Tracheal epithelial cell (primary cell): ENCODE data around the gene ZIC4. TPM values are rescaled to one million over a fixed set of nuclear protein-coding genes. Genes with fewer than 3 reads are reported as not detected.

Source experiments
- total RNA-seq: library from RNA; depleted of rRNA; stranded (reverse); fragments of >200 nt; gene quantifications from 2 replicates; pipeline ENCODE4 v1.2.1, GENCODE V29; 2014

Gene ZIC4
- total RNA-seq, result not detected in 2 replicates

GRCh38 chr3:147406028-147406931 is at the start of gene ZIC4:
TSS of gene ZIC4 (minus strand) at chr3:147406543. CDS start at chr3:147402797, 3,746 bp downstream.

GRCh38 chr3:147409143-147410115 is 3.1 kb upstream of the ZIC4 start, which contains the start of gene ZIC1:
TSS of gene ZIC1 (plus strand) at chr3:147409365. CDS start at chr3:147410113, 748 bp downstream.

Other genes with a start within 250 kb of the ZIC4 start
- gene ZIC1, start 2.8 kb upstream of the ZIC4 start, total RNA-seq, result not detected in 2 replicates